GM23338 (cell line): Measurements from ENCODE around the gene PDZD7. TPM values are rescaled to one million over a fixed set of nuclear protein-coding genes. Genes with fewer than 3 reads are reported as not detected.
A peak's percentile ranks its signal among the peaks of the same experiment; 100 is the strongest.

ENCODE experiments used
- ATAC-seq: fragments of 200-7000 bp; cut with Tn5 transposase; 3 replicates; pipeline ENCODE4 v1.9.1; 2020
- DNase-seq: peaks from one replicate; pipeline ENCODE4 v3.0.0-alpha.2; 2015; ENCODE audit warnings: low spot score
- H2AFZ ChIP-seq: fragments of 200-600 bp; sonication (generic); 2 replicates; pipeline ENCODE4 v1.8.0; 2016; ENCODE audit warnings: antibody characterized with exemption, mild to moderate bottlenecking, moderate library complexity
- H3F3A ChIP-seq: fragments of 200-600 bp; sonication (generic); replicated peaks from 2 replicates; pipeline ENCODE4 v1.8.0; 2017; ENCODE audit warnings: antibody characterized with exemption, mixed run types, low read depth
- H3K27ac ChIP-seq: fragments of 200-600 bp; sonication (generic); 2 replicates; pipeline ENCODE4 v1.6.1; 2016; ENCODE audit warnings: low read depth
- H3K27me3 ChIP-seq: fragments of 200-600 bp; sonication (generic); 2 replicates; pipeline ENCODE4 v1.8.0; 2016; ENCODE audit warnings: mild to moderate bottlenecking, mixed run types, moderate library complexity; ENCODE audit not compliant: insufficient read depth
- H3K36me3 ChIP-seq: fragments of 200-600 bp; sonication (generic); 2 replicates; pipeline ENCODE4 v1.8.0; 2016; ENCODE audit warnings: mild to moderate bottlenecking; ENCODE audit not compliant: insufficient read depth
- H3K4me1 ChIP-seq: fragments of 200-600 bp; sonication (generic); 2 replicates; pipeline ENCODE4 v1.8.0; 2016; ENCODE audit warnings: mild to moderate bottlenecking, moderate library complexity; ENCODE audit not compliant: insufficient read depth
- H3K4me2 ChIP-seq: fragments of 200-600 bp; sonication (generic); 2 replicates; pipeline ENCODE4 v1.7.1; 2017; ENCODE audit warnings: mixed run types
- H3K4me3 ChIP-seq: fragments of 200-600 bp; sonication (generic); 2 replicates; pipeline ENCODE4 v1.6.1; 2016; ENCODE audit warnings: mixed run types
- H3K79me2 ChIP-seq: fragments of 200-600 bp; sonication (generic); replicated peaks from 2 replicates; pipeline ENCODE4 v1.8.0; 2017; ENCODE audit warnings: mild to moderate bottlenecking; ENCODE audit not compliant: insufficient read depth
- H3K9me2 ChIP-seq: fragments of 200-600 bp; sonication (generic); 2 replicates; pipeline ENCODE4 v1.8.0; 2017; ENCODE audit not compliant: insufficient read depth
- H4K20me1 ChIP-seq: fragments of 200-600 bp; sonication (generic); replicated peaks from 2 replicates; pipeline ENCODE4 v1.8.0; 2017; ENCODE audit warnings: mild to moderate bottlenecking; ENCODE audit not compliant: insufficient read depth
- H3K27ac Mint-ChIP-seq: 2 replicates; pipeline ENCODE4 v1.8.0; 2020; ENCODE audit warnings: inconsistent platforms, mild to moderate bottlenecking, moderate library complexity, mixed read lengths
- H3K27me3 Mint-ChIP-seq: 3 replicates; pipeline ENCODE4 v1.8.0; 2022; ENCODE audit warnings: low read depth, mild to moderate bottlenecking, moderate library complexity, mixed read lengths, inconsistent platforms; ENCODE audit not compliant: insufficient read depth, poor library complexity
- H3K36me3 Mint-ChIP-seq: 3 replicates; pipeline ENCODE4 v1.8.0; 2021; ENCODE audit warnings: low read depth, mild to moderate bottlenecking, inconsistent platforms, moderate library complexity, mixed read lengths
- H3K4me1 Mint-ChIP-seq: 3 replicates; pipeline ENCODE4 v1.8.0; 2020; ENCODE audit warnings: mild to moderate bottlenecking, inconsistent platforms, mixed read lengths
- H3K4me3 Mint-ChIP-seq: 3 replicates; pipeline ENCODE4 v1.8.0; 2021; ENCODE audit warnings: moderate library complexity, mild to moderate bottlenecking, inconsistent platforms, mixed read lengths
- H3K9me3 Mint-ChIP-seq: 3 replicates; pipeline ENCODE4 v1.8.0; 2020; ENCODE audit warnings: moderate library complexity, mild to moderate bottlenecking, inconsistent platforms, mixed read lengths
- ETS1 ChIP-seq: IDR thresholded peaks from 2 replicates; pipeline ENCODE4 v1.6.1; 2016; ENCODE audit warnings: antibody characterized with exemption
- EZH2 ChIP-seq: fragments of 200-600 bp; sonication (generic); IDR thresholded peaks from one replicate; pipeline ENCODE4 v1.8.0; 2017; ENCODE audit warnings: antibody characterized with exemption, mild to moderate bottlenecking, low read depth; ENCODE audit not compliant: unreplicated experiment
- NANOG ChIP-seq: IDR thresholded peaks from 2 replicates; pipeline ENCODE4 v1.6.1; 2016; ENCODE audit warnings: antibody characterized with exemption, borderline replicate concordance
- ZNF331 ChIP-seq: fragments of 250-450 bp; sonication (Bioruptor Pico); IDR thresholded peaks from 2 replicates; pipeline ENCODE4 v1.5.0; 2020; ENCODE audit warnings: low read depth, mild to moderate bottlenecking, moderate library complexity
- ZNF462 ChIP-seq: fragments of 250-450 bp; sonication (Bioruptor Pico); IDR thresholded peaks from 2 replicates; pipeline ENCODE4 v1.5.0; 2020; ENCODE audit warnings: mild to moderate bottlenecking, moderate library complexity
- polyA plus RNA-seq: library from polyadenylated mRNA; unstranded; fragments of >200 nt; fragmentation: Nextera tagmentation; extraction: Ambion mirVana; gene quantifications from 2 replicates; pipeline ENCODE4 v1.2.1, GENCODE V29; 2016
- total RNA-seq: library from RNA; depleted of rRNA; stranded (reverse); fragments of >200 nt; shearing (Covaris generic); gene quantifications from 2 replicates; pipeline ENCODE4 v1.2.3, GENCODE V29; 2014

The PDZD7 gene
- total and polyA plus RNA-seq, 2 experiments from 2014 or later, result 1.7 to 2.3 TPM

GRCh38 chr10:101064415-101065030, 33.6 kb upstream of the PDZD7 start:
- H3K9me2 ChIP-seq, result no peaks in the 10 kb centered on the region
- Mint-ChIP-seq H3K36me3 (no peaks in the 10 kb centered on the region), H3K27ac (no peak overlapping the region), H3K4me3 (no peak overlapping the region; the same call in 2 of the 3 replicates), H3K27me3 (peaks cover 76% of the 10 kb centered on the region), H3K4me1 (peaks cover 35% of the 10 kb centered on the region), H3K9me3 (peaks cover 2% of the 10 kb centered on the region; the same call in 1 of the 3 replicates)
- no peak overlapping the region for H3K4me3 ChIP-seq
- peak overlapping the region; percentile 93; the same call in 1 of the 2 replicates for H3K4me2 ChIP-seq
- no peak overlapping the region for H3K27ac ChIP-seq
- DNase-seq, result no peak
- no peak for ATAC-seq
- peaks cover 77% of the 10 kb centered on the region for H3K27me3 ChIP-seq
- peak; percentile 54 for TF ChIP-seq EZH2
- no peak for TF ChIP-seq ZNF462 (CRISPR knock-in tag)
- H3F3A ChIP-seq, result peaks cover 21% of the 10 kb centered on the region; the same call in 1 of the 2 replicates
- H3K4me1 ChIP-seq, result peaks cover 33% of the 10 kb centered on the region
- H4K20me1 ChIP-seq, result peaks cover 9% of the 10 kb centered on the region
- 0 out of 2 replicates have a peak, but pooled peaks cover 2% of the 10 kb centered on the region for H3K79me2 ChIP-seq
- no peaks in the 10 kb centered on the region for H3K36me3 ChIP-seq
- H2AFZ ChIP-seq, result no peak overlapping the region

GRCh38 chr10:101063548-101064414, 32.9 kb upstream of the PDZD7 start:
- ATAC-seq, result no peak
- Histone ChIP-seq H3K27me3 (peaks cover 75% of the 10 kb centered on the region), H3K4me2 (peak overlapping the region; percentile 93), H3K79me2 (peaks cover 7% of the 10 kb centered on the region; the same call in 1 of the 2 replicates), H4K20me1 (peaks cover 10% of the 10 kb centered on the region), H3K4me1 (peaks cover 37% of the 10 kb centered on the region), H3K4me3 (peak overlapping the region; percentile 87), H3K9me2 (no peaks in the 10 kb centered on the region), H3K27ac (no peak overlapping the region), H3K36me3 (no peaks in the 10 kb centered on the region), H2AFZ (no peak overlapping the region), H3F3A (peaks cover 21% of the 10 kb centered on the region; the same call in 1 of the 2 replicates)
- H3K36me3 Mint-ChIP-seq, result no peaks in the 10 kb centered on the region
- peaks cover 76% of the 10 kb centered on the region for H3K27me3 Mint-ChIP-seq
- peaks cover 39% of the 10 kb centered on the region for H3K4me1 Mint-ChIP-seq
- H3K4me3 Mint-ChIP-seq, result peak overlapping the region; percentile 74
- 0 out of 2 replicates have a peak, but pooled peaks have one; percentile 37 for TF ChIP-seq ETS1
- no peak for TF ChIP-seq NANOG
- peak; percentile 80 for TF ChIP-seq EZH2
- TF ChIP-seq ZNF331 (CRISPR knock-in tag), result no peak
- peak; percentile 62 for DNase-seq
- H3K9me3 Mint-ChIP-seq, result peaks cover 2% of the 10 kb centered on the region; the same call in 1 of the 3 replicates
- H3K27ac Mint-ChIP-seq, result no peak overlapping the region
